SK-N-SH treated with all-trans-retinoic acid at 6 μM for 48 hours (cell line): Measurements from ENCODE around the gene COPE.

Experiments used
- ATAC-seq: fragments of 200-7000 bp; cut with Tn5 transposase; 3 replicates; pipeline ENCODE4 v1.9.1; 2020; ENCODE audit warnings: mild to moderate bottlenecking, moderate library complexity
- ARNTL ChIP-seq: fragments of 450-650 bp; formaldehyde crosslinking; IDR thresholded peaks from 2 replicates; pipeline ENCODE4 v1.5.0; 2020; ENCODE audit warnings: low read depth, mild to moderate bottlenecking, moderate library complexity, borderline replicate concordance
- BACH2 ChIP-seq: fragments of 250-450 bp; sonication (Bioruptor Pico); IDR thresholded peaks from 2 replicates; pipeline ENCODE4 v1.9.0; 2021; ENCODE audit warnings: mild to moderate bottlenecking, borderline replicate concordance
- CSDC2 ChIP-seq: fragments of 250-450 bp; sonication (Bioruptor Pico); IDR thresholded peaks from 2 replicates; pipeline ENCODE4 v1.5.0; 2020; ENCODE audit warnings: mild to moderate bottlenecking, moderate library complexity
- ESRRG ChIP-seq: fragments of 250-450 bp; sonication (Bioruptor Pico); IDR thresholded peaks from 2 replicates; pipeline ENCODE4 v1.6.1; 2021; ENCODE audit warnings: mild to moderate bottlenecking
- GLIS3 ChIP-seq: fragments of 250-450 bp; sonication (Bioruptor Pico); IDR thresholded peaks from 2 replicates; pipeline ENCODE4 v1.5.0; 2020; ENCODE audit warnings: mild to moderate bottlenecking, moderate library complexity
- ISL1 ChIP-seq: fragments of 250-450 bp; sonication (Bioruptor Pico); IDR thresholded peaks from 2 replicates; pipeline ENCODE4 v2.1.2; 2022; ENCODE audit warnings: mild to moderate bottlenecking, moderate library complexity
- OSR1 ChIP-seq: fragments of 250-450 bp; sonication (Bioruptor Pico); IDR thresholded peaks from 2 replicates; pipeline ENCODE4 v1.8.0; 2022; ENCODE audit warnings: moderate library complexity, mild to moderate bottlenecking, inconsistent platforms
- PATZ1 ChIP-seq: fragments of 250-450 bp; sonication (Bioruptor Pico); IDR thresholded peaks from 2 replicates; pipeline ENCODE4 v1.8.0; 2020; ENCODE audit warnings: mild to moderate bottlenecking, moderate library complexity, borderline replicate concordance
- SNAI2 ChIP-seq: fragments of 250-450 bp; sonication (Bioruptor Pico); IDR thresholded peaks from 2 replicates; pipeline ENCODE4 v1.5.0; 2020; ENCODE audit warnings: mild to moderate bottlenecking, moderate library complexity
- TOX ChIP-seq: fragments of 250-450 bp; sonication (Bioruptor Pico); IDR thresholded peaks from 2 replicates; pipeline ENCODE4 v1.8.0; 2021; ENCODE audit warnings: mild to moderate bottlenecking, moderate library complexity, borderline replicate concordance
- ZC3H10 ChIP-seq: fragments of 250-450 bp; sonication (Bioruptor Pico); IDR thresholded peaks from 2 replicates; pipeline ENCODE4 v1.5.1; 2021; ENCODE audit warnings: mild to moderate bottlenecking, moderate library complexity
- ZFP3 ChIP-seq: fragments of 250-450 bp; sonication (Bioruptor Pico); IDR thresholded peaks from 2 replicates; pipeline ENCODE4 v1.5.0; 2020; ENCODE audit warnings: mild to moderate bottlenecking, moderate library complexity
- ZFP30 ChIP-seq: fragments of 450-650 bp; formaldehyde crosslinking; IDR thresholded peaks from 2 replicates; pipeline ENCODE4 v1.5.0; 2022; ENCODE audit warnings: mild to moderate bottlenecking, moderate library complexity
- ZNF565 ChIP-seq: fragments of 450-650 bp; formaldehyde crosslinking; conservative IDR thresholded peaks from 2 replicates; pipeline ENCODE4 v1.5.0; 2020; ENCODE audit warnings: low read depth, mild to moderate bottlenecking, moderate library complexity
- ZNF70 ChIP-seq: fragments of 450-650 bp; formaldehyde crosslinking; IDR thresholded peaks from 2 replicates; pipeline ENCODE4 v1.5.0; 2020; ENCODE audit warnings: mild to moderate bottlenecking, moderate library complexity
- ZNF8 ChIP-seq: fragments of 450-650 bp; formaldehyde crosslinking; IDR thresholded peaks from 2 replicates; pipeline ENCODE4 v1.5.0; 2020; ENCODE audit warnings: mild to moderate bottlenecking, moderate library complexity
- TF ChIP-seq, protein P1 (sequence below): fragments of 250-450 bp; sonication (Bioruptor Pico); IDR thresholded peaks from 2 replicates; pipeline ENCODE4 v1.5.1; 2020; ENCODE audit warnings: low read depth, mild to moderate bottlenecking, moderate library complexity
- TF ChIP-seq, protein P2 (sequence below): fragments of 250-450 bp; sonication (Bioruptor Pico); IDR thresholded peaks from 2 replicates; pipeline ENCODE4 v1.5.1; 2021; ENCODE audit warnings: mild to moderate bottlenecking, moderate library complexity
- TF ChIP-seq, protein P3 (sequence below): fragments of 250-450 bp; sonication (Bioruptor Pico); IDR thresholded peaks from 2 replicates; pipeline ENCODE4 v1.8.0; 2021; ENCODE audit warnings: low read depth, mild to moderate bottlenecking, moderate library complexity, borderline replicate concordance

Gene COPE

DNA sequence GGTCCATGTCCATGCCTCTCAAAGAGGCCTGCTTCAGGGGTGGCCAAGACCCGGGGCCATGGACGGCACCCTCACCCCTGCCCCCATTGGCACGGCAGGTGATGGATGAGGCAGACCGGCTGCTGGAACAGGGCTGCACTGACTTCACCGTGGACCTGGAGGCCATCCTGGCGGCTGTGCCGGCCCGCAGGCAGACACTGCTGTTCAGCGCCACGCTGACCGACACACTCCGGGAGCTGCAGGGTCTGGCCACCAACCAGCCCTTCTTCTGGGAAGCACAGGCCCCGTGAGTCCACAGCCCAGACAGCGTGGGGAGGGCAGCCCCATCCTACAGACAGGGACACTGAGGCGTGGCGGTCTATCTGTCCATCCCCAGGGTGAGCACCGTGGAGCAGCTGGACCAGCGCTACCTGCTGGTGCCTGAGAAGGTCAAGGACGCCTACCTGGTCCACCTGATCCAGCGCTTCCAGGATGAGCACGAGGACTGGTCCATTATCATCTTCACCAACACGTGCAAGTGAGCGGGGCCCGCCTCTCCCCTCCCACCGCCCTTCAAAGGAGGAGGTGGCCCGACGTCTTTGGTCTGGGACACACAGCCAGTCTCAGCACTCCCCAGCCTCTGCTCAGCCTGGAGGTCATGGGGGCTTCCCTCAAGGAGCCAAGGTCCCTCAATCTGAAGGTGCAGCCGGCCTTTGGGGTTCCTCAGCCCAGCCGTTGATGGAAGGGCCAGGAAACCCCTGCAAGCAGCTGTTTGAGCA, 3.2 kb upstream of the COPE start:
- TF ChIP-seq, protein P1, sequence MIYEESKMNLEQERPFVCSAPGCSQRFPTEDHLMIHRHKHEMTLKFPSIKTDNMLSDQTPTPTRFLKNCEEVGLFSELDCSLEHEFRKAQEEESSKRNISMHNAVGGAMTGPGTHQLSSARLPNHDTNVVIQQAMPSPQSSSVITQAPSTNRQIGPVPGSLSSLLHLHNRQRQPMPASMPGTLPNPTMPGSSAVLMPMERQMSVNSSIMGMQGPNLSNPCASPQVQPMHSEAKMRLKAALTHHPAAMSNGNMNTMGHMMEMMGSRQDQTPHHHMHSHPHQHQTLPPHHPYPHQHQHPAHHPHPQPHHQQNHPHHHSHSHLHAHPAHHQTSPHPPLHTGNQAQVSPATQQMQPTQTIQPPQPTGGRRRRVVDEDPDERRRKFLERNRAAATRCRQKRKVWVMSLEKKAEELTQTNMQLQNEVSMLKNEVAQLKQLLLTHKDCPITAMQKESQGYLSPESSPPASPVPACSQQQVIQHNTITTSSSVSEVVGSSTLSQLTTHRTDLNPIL (CRISPR knock-in tag), result no peak
- TF ChIP-seq CSDC2 (CRISPR knock-in tag) (no peak), ESRRG (CRISPR knock-in tag) (no peak), ZC3H10 (CRISPR knock-in tag) (no peak), PATZ1 (CRISPR knock-in tag) (no peak), BACH2 (CRISPR knock-in tag) (no peak), ZFP3 (CRISPR knock-in tag) (no peak), ISL1 (no peak), ZNF565 (CRISPR knock-in tag) (no peak)
- TF ChIP-seq, protein P2, sequence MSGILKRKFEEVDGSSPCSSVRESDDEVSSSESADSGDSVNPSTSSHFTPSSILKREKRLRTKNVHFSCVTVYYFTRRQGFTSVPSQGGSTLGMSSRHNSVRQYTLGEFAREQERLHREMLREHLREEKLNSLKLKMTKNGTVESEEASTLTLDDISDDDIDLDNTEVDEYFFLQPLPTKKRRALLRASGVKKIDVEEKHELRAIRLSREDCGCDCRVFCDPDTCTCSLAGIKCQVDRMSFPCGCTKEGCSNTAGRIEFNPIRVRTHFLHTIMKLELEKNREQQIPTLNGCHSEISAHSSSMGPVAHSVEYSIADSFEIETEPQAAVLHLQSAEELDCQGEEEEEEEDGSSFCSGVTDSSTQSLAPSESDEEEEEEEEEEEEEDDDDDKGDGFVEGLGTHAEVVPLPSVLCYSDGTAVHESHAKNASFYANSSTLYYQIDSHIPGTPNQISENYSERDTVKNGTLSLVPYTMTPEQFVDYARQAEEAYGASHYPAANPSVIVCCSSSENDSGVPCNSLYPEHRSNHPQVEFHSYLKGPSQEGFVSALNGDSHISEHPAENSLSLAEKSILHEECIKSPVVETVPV (CRISPR knock-in tag), result no peak
- TF ChIP-seq, all 23 proteins: peak for 0
- no peak for ATAC-seq

DNA sequence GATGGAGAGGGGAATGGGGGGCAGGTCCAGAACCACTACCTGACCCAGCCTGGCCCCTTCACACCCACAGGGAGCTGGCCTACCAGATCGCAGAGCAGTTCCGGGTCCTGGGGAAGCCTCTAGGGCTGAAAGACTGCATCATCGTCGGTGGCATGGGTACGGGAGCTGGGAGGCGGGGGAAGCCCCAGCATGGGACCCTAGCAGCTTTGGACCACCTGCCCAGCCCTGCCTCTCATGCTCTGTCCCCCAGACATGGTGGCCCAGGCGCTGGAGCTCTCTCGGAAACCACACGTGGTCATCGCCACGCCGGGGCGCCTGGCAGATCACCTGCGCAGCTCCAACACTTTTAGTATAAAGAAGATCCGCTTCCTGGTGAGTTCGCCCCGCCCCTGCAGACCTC, 2.4 kb upstream of the COPE start:
- no peak for TF ChIP-seq PATZ1 (CRISPR knock-in tag)
- no peak for TF ChIP-seq ZNF8 (CRISPR knock-in tag)
- TF ChIP-seq ISL1, result no peak
- no peak for TF ChIP-seq GLIS3 (CRISPR knock-in tag)
- no peak for TF ChIP-seq ZNF565 (CRISPR knock-in tag)
- TF ChIP-seq, protein P2 (CRISPR knock-in tag), result no peak
- no peak for TF ChIP-seq CSDC2 (CRISPR knock-in tag)
- TF ChIP-seq BACH2 (CRISPR knock-in tag), result no peak
- TF ChIP-seq ZNF70, result no peak
- TF ChIP-seq TOX (CRISPR knock-in tag), result no peak
- no peak for ATAC-seq

- ATAC-seq, result no peak
- TF ChIP-seq CSDC2 (CRISPR knock-in tag) (no peak), ZFP30 (CRISPR knock-in tag) (no peak), GLIS3 (CRISPR knock-in tag) (no peak), ZFP3 (CRISPR knock-in tag) (no peak), SNAI2 (CRISPR knock-in tag) (no peak), OSR1 (no peak), BACH2 (CRISPR knock-in tag) (no peak), ARNTL (CRISPR knock-in tag) (no peak)
- TF ChIP-seq, protein P1 (CRISPR knock-in tag), result no peak
- TF ChIP-seq, protein P3, sequence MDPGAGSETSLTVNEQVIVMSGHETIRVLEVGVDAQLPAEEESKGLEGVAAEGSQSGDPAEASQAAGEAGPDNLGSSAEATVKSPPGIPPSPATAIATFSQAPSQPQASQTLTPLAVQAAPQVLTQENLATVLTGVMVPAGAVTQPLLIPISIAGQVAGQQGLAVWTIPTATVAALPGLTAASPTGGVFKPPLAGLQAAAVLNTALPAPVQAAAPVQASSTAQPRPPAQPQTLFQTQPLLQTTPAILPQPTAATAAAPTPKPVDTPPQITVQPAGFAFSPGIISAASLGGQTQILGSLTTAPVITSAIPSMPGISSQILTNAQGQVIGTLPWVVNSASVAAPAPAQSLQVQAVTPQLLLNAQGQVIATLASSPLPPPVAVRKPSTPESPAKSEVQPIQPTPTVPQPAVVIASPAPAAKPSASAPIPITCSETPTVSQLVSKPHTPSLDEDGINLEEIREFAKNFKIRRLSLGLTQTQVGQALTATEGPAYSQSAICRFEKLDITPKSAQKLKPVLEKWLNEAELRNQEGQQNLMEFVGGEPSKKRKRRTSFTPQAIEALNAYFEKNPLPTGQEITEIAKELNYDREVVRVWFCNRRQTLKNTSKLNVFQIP (CRISPR knock-in tag), result no peak
Observed at GRCh38 chr19:18920400-18920799, 1.2 kb upstream of the COPE start.
